C1 segment of cervical spinal cord (tissue), 14 donors: Measurements from ENCODE around the gene NUBPL.
"Not testable (repeated sequence)": the region's sequence is repeated elsewhere in the genome, so short reads cannot be mapped to it uniquely, and the experiment has no call there.

Experiments
- DNase-seq, 14 donors: peaks; one replicate each; lab custom pipeline; 2025; lab: John Stamatoyannopoulos, UW

The NUBPL gene

DNA sequence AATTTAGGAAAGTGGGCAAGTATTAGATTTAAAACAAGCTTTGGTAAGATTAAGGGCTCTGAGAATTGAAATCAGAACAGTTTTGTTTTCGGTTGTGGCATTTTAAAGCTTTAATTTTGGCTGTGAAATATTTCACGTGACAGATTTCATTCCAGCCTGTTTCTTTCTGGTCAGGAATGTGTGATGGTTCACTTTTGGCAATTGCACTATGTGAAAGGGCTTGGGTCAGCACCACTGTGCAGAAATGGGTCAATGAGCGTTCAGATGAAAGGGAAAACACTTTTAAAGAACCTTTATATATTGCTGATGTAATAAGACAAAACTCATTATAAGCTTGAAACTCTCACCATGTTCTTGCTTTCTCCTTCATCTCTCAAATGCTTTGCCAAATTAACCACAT is 17.1 kb downstream of the NUBPL start:
- no peak for DNase-seq

DNA sequence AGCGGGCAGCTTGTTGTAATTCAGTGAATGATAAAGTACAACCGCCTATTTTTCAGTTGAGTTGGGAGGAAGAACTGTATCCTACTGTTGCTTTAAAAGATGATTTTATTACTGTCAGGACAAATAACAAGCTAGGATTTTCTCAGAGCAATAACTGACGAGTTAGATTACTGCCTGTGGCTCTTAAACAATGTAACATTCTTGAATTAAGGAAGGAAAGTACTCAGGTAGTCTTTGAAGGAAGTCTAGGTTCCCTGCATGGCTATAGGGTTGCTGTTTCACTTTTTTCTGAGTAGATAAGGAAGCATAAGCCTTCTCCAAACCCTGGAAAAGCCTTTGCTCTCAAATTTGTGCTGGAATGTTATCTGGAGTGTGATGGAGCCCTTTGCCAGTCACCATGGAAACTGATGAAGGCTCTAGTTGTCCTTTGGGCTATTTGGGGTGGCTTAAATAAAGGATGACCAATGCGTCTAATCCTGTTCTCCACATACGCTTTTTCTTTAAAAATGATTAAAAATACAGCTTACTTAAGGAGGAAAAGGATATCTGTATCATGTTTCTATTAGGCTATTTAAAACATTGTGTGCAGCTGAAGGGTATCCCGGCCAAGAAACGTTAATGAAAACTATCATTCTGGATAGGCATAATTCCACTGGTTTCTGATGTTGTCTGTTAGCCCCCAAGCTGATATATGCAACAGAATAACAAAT is 17.7 kb downstream of the NUBPL start:
- DNase-seq: no peak

DNA sequence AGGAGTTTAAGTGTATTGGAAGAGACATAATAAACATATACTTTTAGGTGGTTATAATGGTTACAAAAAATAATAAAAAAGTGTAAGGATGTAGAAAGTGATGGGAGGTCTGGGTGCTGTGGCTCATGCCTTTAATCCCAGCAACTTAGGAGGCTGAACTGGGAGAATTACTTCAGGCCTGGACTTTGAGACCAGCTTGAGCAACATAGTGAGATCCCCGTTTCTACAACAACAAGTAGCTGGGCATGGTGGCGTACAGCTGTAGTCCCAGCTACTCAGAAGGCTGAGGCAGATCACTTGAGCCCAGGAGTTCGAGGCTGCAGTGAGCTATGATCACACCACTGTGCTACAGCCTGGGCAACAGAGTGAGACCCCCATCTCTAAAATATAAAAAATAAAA is 19.0 kb downstream of the NUBPL start:
- no peak for DNase-seq

DNA sequence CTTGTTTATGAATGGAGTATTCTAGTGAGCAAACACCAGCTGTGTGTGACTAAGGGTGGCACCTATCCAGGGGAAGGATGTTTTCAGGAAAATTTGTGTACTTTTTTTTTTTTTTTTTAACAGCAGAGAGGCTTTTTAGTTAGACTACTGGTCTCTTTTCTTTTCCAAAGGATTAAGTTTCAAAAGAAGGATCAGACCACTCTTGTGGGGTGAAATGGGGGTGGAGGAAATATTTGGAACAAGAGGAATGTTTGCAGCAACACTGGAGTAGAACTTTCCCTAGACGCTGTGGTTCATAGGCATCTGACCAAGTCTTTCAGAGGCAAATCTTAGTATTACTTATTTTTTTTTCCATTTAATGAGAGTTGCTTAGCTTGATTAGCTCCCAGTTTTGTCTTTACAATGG is 21.1 kb downstream of the NUBPL start:
- no peak for DNase-seq

DNA sequence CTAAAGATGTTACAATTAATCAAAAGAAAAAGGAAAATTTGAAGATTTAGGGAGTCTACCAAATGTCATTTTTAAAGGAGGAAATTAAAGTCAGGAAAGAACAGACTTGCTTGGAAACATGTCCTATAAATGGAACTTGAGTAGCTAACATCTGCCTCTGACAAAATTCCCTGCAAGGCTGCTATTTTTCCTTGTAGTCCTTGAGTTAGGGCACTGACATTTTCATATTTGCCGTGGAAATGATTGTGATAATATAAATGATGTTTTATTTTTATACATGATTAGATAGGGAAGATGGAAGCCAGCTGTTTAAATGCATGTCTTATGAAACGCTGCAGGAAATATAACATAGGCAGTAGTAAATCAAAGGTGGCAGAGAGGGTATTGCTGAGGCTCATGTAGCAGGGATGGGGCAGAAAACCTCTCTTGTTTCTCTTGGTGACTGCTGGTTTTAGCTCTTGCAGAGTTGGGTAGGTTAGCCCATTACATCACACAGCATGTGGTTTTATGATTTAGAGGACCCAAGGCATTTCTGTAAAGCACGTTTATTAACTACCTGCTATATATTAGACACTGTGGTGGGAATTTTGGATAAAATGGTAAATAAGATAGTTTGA is 21.7 kb downstream of the NUBPL start:
- no peak for DNase-seq

DNA sequence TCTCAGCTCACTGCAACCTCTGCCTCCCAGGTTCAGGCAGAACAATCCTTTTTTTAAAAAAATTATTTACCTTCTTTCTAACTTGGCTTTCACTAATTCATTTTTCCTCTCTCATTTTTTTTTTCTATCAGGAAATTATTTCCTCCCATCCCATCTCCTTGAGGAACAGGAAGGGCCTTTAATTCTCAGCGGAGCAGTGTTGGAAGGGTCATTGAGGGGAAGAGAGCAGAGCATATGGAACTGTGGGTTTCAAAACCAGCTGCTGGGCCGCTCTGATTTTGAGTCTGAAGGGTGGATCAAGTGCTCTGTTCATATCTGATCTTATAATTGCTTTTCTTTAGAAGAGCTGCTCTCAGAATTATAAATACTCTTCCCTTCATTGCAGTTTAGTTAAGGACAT is 29.0 kb downstream of the NUBPL start:
- no peak for DNase-seq

DNA sequence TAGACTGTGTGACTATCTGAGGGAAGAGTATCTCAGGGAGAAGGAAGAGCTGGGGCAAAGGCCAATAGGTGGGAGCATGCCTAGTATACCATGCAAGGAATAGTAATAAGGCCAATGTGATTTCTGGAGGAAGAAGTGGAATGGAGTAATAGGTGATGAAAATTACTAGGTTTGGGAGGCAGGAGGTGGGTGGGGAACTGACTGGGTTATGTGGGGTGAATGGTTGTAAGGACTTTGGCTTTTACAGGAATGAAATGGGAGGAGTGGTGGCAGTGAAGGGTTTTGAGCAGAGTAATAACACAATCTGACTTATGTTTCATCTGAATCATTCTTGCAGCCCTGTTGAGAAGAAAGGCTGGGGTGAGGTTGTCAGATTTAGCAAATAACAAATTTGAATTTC is 30.9 kb downstream of the NUBPL start:
- DNase-seq: no peak

DNA sequence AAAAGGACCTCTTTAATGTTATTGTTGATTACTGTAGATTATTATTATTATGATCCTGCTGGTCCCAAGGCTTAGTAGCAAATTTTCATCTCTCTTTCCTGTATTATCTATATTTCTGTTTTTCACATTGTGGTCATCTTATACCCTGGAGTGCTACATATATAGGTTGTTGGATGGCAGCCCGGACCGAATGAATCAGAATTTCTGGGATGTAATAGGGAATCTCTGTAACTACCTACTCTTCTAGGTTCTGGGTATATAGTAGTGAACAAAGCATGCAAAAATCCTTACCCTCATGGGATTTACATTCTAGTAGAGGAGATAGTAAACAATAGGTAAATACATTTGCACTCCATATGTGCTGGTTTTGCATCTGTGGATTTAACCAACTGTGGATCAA is 31.4 kb downstream of the NUBPL start:
- DNase-seq: no peak

DNA sequence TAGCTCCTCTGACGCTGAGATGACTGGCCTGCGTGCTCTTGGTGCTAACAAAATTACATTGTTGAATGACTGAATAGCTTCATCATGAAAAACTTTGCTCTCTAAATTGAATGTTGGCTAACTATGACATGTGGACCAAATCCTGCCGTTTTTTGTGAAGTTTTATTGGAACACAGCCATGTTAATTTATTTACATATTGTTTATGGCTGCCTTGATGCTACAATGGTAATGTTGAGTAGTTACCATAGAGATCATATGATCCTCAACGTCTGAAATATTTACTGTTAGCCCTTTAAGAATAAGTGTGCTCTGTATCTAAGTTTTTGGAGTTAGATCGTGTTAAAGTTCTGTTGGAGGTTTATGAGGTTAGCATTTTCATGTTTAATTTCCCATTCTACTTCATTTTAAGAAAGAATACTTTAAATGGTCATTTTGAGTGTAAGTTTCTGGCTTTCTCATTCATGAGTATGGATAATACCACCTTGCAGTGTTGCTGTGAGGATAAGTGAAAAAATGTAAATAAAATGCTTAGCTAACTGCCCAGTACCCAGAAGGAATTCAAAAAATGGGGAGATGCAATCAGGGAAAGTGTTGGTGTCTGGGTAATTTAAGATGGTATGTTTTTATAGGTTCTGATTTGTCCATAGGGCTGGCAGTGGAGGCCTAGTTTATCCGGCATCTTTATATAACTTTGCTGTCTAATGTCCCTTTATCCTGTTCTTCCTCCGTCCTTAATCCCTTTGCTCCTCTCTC is 35.3 kb downstream of the NUBPL start:
- DNase-seq: no peak

DNA sequence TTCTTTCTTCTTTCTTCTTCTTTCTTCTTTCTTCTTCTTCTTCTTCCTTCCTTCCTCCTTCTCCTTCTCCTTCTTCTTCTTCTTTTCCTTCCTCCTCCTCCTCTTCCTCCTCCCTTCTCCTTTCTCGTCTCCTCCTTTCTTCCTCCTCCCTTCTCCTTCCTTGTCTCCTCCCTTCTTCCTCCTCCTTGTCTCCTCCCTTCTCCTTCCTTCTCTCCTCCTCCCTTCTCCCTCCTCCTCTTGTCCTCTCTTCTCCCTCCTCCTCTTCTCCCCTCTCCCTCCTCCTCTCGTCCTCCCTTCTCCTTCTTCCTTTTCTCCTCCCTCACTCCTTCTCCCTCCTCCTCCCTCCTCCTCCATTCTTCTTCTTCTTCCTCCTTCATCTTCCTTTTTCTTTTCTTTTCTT is 44.5 kb downstream of the NUBPL start:
- DNase-seq: no peak

DNA sequence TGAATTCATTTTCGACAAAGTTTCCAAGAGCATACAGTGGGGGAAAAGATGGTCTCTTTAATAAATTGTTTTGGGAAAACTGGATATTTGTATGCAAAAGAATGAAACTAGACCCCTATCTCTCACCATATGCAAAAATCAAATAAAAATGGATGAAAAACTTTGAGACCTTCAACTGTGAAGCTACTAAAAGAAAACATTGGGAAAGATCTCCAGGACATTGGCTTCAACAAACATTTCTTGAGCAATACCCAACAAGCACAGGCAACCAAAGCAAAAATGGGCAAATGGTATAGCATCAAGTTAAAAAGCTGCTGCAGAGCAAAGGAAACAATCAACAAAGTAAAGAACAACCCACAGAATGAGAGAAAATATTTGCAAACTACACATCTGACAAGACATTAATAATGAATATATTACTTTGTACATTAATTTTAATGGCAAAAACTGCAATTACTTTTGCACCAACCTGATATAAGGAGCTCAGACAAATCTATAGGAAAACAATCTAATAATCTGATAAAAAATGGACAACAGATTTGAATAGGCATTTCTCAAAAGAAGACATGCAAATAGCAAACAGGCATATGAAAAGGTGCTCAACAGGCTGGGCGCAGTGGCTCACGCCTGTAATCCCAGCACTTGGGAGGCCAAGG is 50.7 kb downstream of the NUBPL start:
- no peak for DNase-seq

DNA sequence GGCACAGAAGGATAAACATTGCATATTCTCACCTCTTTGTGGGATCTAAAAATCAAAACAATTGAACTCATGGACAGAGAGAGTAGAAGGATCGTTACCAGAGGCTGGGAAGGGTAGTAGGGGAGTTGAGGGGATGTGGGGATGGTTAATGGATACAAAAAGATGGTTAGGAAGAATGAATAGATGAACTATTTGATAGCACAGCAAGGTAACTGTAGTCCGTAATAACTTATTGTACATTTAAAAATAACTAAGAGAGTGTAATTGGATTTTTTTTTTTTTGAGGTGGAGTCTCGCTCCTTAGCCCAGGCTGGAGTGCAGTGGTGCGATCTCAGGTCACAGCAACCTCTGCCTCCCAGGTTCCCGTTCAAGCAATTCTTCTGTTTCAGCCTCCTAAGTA is 52.0 kb downstream of the NUBPL start:
- DNase-seq: no peak

DNA sequence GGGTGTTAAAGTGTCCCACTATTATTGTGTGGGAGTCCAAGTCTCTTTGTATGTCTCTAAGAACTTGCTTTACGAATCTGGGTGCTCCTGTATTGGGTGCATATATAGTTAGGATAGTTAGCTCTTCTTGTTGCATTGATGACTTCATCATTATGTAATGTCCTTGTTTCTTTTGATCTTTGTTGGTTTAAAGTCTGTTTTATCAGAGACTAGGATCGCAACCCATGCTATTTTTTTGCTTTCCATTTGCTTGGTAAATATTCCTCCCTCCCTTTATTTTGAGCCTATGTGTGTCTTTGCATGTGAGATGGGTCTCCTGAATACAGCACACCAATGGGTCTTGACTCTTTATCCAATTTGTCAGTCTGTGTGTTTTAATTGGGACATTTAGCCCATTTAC is 57.7 kb downstream of the NUBPL start:
- DNase-seq: not testable (repeated sequence)

DNA sequence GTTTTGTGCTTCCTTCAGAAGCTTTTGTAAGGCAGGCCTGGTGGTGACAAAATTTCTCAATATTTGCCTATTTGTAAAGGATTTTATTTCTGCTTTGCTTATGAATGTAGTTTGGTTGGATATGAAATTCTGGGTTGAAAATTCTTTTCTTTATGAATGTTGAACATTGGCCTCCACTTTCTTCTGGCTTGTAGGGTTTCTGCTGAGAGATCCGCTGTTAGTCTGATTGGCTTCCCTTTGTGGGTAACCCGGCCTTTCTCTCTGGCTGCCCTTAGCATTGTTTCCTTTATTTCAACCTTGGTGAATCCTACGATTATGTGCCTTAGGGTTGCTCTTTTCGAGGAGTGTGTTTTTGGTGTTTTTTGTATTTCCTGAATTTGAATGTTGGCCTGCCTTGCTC is 58.2 kb downstream of the NUBPL start:
- DNase-seq: no peak

DNA sequence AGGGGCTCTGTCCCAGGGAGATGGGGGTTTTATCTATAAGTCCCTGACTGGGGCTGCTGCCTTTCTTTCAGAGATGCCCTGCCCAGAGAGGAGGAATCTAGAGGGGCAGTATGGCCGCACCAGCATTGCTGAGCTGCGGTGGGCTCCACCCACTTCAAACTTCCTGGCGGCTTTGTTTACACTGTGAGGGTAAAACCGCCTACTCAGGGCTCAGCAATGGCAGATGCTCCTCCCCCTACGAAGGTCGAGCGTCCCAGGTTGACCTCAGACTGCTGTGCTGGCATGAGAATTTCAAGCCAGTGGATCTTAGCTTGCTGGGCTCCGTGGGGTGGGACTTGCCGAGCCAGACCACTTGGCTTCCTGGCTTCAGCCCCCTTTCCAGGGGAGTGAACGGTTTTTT is 59.7 kb downstream of the NUBPL start:
- DNase-seq: not testable (repeated sequence)

DNA sequence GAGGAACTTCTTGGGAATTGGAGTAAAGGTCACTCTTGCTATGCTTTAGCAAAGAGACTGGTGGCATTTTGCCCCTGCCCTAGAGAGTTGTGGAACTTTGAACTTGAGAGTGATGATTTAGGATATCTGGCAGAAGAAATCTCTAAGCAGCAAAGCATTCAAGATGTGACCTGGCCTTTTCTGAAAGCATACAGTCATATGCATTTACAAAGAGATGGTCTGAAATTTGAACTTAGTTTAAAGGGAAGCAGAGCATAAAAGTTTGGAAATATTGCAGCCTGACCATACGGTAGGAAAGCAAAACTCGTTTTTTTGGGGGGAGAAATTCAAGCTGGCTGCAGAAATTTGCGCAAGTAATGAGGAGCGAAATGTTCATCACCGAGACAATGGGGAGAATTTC is 60.9 kb downstream of the NUBPL start:
- no peak for DNase-seq

DNA sequence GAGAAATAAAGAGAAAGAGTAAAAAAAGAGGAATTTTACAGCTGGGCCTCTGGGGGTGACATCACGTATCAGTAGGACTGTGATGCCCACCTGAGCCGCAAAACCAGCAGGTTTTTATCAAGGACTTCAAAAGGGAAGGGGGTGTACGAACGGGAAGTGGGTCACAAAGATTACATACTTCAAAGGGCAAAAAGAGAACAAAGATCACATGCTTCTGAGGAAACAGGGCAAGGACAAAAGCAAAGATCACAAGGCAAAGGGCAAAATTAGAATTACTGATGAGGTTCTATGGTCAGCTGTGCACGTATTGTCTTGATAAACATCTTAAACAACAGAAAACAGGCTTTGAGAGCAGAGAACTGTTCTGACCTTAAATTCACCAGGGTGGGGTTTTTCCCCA is 91.7 kb downstream of the NUBPL start:
- not testable (repeated sequence) for DNase-seq

DNA sequence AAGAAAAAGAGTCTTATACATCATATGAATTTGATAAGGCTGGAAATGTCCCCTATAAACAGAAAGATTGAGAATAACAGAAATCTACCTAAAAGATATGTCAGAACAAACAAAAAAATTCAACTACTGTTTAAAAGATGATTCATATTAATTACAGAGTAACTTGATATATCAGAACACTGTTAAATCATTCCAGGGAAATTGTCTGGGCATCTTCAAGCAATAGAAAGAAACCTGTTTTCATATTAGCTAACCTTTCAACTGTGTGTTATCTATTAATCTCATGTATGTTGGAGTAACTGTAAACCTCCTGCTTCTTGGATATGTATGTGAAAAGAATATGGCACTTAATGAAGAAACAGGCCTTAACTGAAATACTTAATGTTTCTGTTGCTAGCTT is 96.7 kb downstream of the NUBPL start:
- no peak for DNase-seq

DNA sequence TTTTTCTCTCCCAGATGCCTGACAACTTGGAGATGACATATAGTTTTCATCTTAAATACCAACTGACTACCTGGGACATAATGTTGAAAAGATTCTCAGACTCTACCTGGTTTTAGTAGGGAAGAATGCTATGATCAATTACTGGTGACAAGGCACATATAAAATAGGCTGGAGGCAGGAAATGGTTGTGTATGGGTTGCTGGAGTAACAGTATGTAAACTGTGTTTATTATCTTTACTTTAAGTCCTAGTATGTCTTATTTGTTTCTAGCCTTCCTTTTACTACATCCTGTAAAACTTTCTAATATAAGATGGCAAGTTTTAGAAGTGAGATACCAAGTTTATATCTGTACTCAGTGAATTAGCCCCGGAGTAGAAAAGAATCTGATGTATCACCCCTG is 98.1 kb downstream of the NUBPL start:
- DNase-seq: no peak

DNA sequence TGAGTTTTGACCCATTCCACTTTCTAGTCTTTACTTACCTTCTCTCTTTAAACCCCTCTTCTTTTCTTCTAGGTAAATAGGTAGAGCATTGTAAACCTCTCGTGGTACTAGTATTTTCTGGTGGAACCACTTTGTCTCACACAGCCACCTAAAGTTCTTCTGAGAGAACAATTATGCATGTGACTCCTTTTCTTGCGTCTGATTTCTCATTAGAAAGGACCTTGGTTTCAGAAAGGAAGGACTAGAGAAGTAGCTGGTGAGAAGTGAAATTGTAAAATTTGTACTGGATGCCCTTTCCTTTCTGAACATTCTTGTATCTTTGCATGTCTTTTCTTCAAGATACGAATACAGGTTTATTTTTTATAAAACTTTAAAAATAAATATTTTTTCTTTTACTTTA is 99.0 kb downstream of the NUBPL start:
- DNase-seq: no peak

DNA sequence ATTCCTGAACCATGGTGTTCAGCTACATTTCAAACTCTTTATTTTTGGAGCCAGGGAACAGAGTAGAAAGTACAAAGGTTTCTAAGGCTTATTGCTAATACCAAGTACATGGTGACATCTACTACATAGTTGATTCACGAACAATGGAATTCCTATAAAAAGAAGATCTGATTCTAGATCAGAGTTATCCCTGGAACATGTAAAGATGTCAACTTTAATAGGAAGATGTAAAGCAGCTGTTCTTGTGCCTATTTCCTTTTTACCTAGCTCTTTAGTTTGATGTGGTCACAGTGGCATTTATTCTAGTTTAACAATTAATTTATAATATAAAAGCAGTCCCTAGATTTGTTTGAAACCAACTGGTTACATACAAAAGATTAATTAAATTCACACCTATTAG is 99.5 kb downstream of the NUBPL start:
- DNase-seq: no peak

DNA sequence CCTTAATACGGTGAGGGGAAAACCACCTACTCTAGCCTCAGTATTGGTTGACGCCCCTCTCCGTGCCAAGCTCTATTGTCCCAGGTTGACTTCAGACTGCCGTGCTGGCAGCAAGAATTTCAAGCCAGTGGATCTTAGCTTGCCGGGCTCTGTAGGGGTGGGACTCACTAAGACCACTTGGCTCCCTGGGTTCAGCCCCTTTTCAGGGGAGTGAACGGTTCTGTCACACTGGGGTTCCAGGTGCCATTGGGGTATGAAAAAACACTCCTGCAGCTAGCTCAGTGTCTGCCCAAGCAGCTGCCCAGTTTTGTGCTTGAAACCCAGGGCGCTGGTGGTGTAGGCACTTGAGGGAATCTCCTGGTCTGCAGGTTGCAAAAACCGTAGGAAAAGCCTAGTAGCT is 107.1 kb downstream of the NUBPL start:
- DNase-seq: no peak

DNA sequence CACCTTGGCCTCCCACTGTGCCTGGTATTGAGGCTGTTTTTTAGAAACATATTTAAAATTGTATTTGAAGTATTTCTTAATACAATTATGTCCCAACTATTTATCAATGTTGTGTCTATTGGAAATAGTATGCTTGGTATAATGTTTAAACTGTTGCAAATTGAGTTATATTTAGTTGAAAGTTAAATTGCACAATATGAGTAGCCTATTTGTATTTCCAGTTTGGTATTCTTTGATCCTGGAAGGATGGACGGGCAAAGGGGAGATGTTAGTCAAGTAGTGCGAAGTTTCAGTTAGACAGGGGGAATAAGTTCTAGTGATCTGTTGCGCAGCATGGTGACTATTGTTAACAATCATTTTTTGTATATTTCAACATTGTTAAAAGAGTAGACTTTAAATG is 111.5 kb downstream of the NUBPL start:
- no peak for DNase-seq
